ENCODE results near the gene CHMP1A.

GRCh38 chr16:89613231-89613953 lies 44.1 kb downstream of the CHMP1A start, which contains the start of gene DPEP1:
- TF ChIP-seq, protein P1, sequence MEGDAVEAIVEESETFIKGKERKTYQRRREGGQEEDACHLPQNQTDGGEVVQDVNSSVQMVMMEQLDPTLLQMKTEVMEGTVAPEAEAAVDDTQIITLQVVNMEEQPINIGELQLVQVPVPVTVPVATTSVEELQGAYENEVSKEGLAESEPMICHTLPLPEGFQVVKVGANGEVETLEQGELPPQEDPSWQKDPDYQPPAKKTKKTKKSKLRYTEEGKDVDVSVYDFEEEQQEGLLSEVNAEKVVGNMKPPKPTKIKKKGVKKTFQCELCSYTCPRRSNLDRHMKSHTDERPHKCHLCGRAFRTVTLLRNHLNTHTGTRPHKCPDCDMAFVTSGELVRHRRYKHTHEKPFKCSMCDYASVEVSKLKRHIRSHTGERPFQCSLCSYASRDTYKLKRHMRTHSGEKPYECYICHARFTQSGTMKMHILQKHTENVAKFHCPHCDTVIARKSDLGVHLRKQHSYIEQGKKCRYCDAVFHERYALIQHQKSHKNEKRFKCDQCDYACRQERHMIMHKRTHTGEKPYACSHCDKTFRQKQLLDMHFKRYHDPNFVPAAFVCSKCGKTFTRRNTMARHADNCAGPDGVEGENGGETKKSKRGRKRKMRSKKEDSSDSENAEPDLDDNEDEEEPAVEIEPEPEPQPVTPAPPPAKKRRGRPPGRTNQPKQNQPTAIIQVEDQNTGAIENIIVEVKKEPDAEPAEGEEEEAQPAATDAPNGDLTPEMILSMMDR (IDR thresholded peaks at IDR 0.05): no peak
- TF ChIP-seq POLR2A (IDR thresholded peaks at IDR 0.05) (no peak), POLR2AphosphoS5 (IDR thresholded peaks at IDR 0.05) (no peak), EP300 (IDR thresholded peaks at IDR 0.05) (no peak)
